ENCODE results near the gene ZCCHC2.

Gene ZCCHC2

DNA sequence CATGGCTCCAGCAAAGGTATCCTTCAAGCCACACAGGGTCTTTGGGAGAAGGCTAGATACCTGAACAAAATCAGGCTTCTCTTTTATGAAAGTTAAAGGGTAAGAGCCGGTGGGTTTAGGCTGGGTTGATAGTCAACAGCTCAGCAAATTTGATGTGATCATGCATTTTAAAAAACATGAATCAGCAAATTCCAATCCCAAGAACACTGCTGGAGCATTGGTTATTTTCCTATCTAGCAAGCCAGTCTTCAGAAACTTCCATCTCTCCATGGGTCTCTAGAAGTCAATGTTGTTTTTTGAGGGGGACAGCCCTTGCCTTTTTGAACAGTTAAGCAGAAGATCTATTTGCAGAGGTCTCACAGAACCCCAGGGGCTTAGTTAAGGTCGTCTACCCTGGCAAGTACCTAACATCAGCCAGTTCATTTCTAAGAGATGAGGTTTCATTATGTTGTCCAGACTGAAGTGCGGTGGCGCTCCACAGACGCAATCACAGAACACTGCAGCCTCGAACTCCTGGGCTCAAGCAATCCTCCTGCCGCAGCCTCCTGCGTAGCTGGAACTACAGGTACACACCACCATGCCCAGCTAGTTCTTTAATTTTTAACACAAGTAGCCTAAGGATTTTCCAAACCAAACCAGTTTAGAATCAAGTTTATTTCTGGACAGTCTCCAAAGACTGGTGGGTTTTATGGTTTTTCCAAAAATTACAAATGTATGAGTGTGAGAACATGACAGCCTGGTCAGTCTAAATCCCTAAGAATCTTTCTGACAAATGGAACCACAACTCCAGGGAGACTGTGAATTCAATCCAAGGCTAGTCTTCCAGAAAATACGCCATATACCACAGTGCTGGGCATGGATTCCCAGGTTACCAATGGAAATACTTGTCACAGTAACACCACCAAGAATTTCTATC is 4.1 kb upstream of the ZCCHC2 start:
- H3K4me3 ChIP-seq (ENCODE audit: low read depth, low read length), result no peak overlapping the region
- DNase-seq (ENCODE audit: low read depth, low spot score), result no peak
- TF ChIP-seq, protein P1, sequence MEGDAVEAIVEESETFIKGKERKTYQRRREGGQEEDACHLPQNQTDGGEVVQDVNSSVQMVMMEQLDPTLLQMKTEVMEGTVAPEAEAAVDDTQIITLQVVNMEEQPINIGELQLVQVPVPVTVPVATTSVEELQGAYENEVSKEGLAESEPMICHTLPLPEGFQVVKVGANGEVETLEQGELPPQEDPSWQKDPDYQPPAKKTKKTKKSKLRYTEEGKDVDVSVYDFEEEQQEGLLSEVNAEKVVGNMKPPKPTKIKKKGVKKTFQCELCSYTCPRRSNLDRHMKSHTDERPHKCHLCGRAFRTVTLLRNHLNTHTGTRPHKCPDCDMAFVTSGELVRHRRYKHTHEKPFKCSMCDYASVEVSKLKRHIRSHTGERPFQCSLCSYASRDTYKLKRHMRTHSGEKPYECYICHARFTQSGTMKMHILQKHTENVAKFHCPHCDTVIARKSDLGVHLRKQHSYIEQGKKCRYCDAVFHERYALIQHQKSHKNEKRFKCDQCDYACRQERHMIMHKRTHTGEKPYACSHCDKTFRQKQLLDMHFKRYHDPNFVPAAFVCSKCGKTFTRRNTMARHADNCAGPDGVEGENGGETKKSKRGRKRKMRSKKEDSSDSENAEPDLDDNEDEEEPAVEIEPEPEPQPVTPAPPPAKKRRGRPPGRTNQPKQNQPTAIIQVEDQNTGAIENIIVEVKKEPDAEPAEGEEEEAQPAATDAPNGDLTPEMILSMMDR (IDR thresholded peaks at IDR 0.05; ENCODE audit: insufficient read depth, low read length, missing control alignments), result no peak
- POLR2A ChIA-PET, result no interaction called here
- CTCF ChIA-PET, result interaction anchor here (1.1 kb wide), 1 partner anchor 97 kb away, joined by 3 read pairs; no protein-coding TSS in a partner anchor

DNA sequence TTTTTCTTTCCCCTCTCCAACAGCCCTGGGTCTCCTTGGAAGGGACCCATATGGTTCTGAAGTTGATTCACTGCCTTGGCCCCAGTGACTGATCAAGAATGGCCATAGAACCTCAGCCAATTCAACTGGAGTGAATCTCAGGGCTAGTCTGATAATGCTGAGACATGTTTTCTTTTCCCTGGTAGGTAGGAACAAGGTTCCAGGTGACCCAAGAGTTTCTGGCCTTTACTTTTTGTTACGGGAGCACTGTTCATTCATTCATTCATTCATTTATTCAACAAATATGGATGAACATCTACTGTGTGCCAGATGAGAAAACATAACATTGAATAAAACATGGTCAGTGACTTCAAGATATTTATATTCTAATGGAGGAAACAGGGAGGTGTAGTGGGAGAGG is 3.1 kb upstream of the ZCCHC2 start:
- H3K4me3 ChIP-seq (ENCODE audit: low read depth, low read length), result no peak overlapping the region
- no peak for DNase-seq (ENCODE audit: low read depth, low spot score)
- ChIA-PET CTCF (no interaction called here), POLR2A (no interaction called here)
- TF ChIP-seq, protein P1 (IDR thresholded peaks at IDR 0.05; ENCODE audit: insufficient read depth, low read length, missing control alignments), result no peak

DNA sequence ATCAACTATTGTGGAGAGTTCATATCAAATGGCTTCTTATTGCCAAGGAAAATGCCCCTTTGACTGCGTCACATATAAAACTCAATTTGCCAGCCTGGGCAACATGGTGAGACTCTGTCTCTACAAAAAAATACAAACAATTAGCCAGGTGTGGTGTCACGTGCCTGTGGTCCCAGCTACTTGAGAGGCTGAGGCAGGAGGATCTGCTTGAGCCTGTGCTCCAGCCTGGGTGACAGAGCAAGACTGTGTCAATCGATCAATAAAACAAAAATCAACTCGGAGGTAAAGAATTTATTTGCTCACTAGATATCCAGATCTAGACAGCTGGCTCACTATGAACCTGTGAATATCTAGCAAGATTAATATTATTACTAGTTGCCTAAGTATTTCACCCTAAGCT is 1.7 kb upstream of the ZCCHC2 start:
- no peak for DNase-seq (ENCODE audit: low read depth, low spot score)
- H3K4me3 ChIP-seq (ENCODE audit: low read depth, low read length), result no peak overlapping the region
- TF ChIP-seq, protein P1 (IDR thresholded peaks at IDR 0.05; ENCODE audit: insufficient read depth, low read length, missing control alignments), result no peak
- ChIA-PET CTCF (interaction anchor here (1.0 kb wide), 1 partner anchor 65 kb away, joined by 3 read pairs; no protein-coding TSS in a partner anchor), POLR2A (interaction anchor here (0.8 kb wide), 1 partner anchor 51 kb away, joined by 3 read pairs; no protein-coding TSS in a partner anchor)

DNA sequence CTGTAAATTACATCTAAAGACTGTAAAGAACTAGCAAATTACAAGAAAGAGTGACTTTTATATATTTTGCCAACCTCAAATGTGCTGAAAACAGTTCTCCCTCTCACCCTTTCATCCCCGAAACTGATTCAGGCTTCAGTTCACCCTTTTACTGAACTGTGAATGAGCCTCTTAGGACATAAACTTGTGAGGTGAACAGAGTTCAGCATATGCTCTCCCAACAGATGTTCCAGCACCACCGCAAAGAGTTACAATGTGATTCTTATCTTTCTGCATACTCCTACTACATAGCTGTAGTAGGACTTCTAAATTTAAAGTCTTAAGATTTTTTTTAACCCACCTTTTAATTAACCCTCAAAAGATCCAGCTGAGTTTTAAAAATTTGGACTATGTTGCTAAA is 1.2 kb upstream of the ZCCHC2 start:
- ChIA-PET CTCF (interaction anchor here (1.3 to 1.7 kb wide), 3 partner anchors 13 to 63 kb away, joined by 3 to 8 read pairs (median 3); no protein-coding TSS in a partner anchor), POLR2A (interaction anchor here (0.6 kb wide), 1 partner anchor 218 kb away, joined by 3 read pairs; no protein-coding TSS in a partner anchor)
- DNase-seq (ENCODE audit: low read depth, low spot score), result no peak
- TF ChIP-seq, protein P1 (IDR thresholded peaks at IDR 0.05; ENCODE audit: insufficient read depth, low read length, missing control alignments), result no peak
- H3K4me3 ChIP-seq (ENCODE audit: low read depth, low read length), result no peak overlapping the region; the same call in 1 of the 2 replicates

DNA sequence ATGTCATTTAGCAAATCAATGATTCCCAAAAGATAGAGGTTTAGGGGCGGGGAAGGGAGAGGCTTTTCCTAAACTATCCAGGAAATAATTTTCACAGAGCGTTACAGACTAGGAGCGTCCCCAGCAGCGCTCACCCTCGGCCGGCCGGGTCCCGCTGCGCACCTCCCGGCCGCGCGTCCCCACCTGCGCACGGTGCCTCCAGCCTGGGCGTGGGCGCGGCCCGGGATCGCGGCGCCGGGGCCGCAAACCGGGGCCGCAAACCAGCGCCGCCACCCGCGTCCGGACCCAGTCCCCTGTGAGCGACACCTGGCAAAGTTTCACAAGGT is 684 bp upstream of the ZCCHC2 start:
- CTCF ChIA-PET, result interaction anchor here (1.3 to 1.7 kb wide), 4 partner anchors 13 to 97 kb away, joined by 3 to 8 read pairs (median 4); no protein-coding TSS in a partner anchor
- DNase-seq (ENCODE audit: low read depth, low spot score), result no peak
- POLR2A ChIA-PET, result interaction anchor here (0.6 kb wide), 2 partner anchors 135 to 219 kb away, joined by 3 read pairs; no protein-coding TSS in a partner anchor
- H3K4me3 ChIP-seq (ENCODE audit: low read depth, low read length), result peak overlapping the region; percentile 78
- TF ChIP-seq, protein P1 (IDR thresholded peaks at IDR 0.05; ENCODE audit: insufficient read depth, low read length, missing control alignments), result no peak

DNA sequence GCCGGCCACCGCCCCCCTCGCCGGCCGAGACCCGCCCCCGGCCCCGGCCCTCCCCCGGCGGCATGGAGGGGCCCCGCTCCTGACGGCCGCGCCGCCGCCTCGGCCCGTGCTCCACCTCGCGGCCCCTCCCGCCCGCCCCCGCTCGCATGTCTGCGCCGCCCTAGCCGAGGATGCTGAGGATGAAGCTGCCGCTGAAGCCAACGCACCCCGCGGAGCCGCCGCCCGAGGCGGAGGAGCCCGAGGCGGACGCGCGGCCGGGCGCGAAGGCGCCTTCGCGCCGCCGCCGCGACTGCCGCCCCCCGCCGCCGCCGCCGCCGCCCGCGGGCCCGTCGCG is 397 bp downstream of the ZCCHC2 start:
- POLR2A ChIA-PET, result no interaction called here
- TF ChIP-seq, protein P1 (IDR thresholded peaks at IDR 0.05; ENCODE audit: insufficient read depth, low read length, missing control alignments), result no peak
- CTCF ChIA-PET, result interaction anchor here (1.5 to 1.7 kb wide), 2 partner anchors 61 to 98 kb away, joined by 4 to 8 read pairs; no protein-coding TSS in a partner anchor
- no peak for DNase-seq (ENCODE audit: low read depth, low spot score)
- H3K4me3 ChIP-seq (ENCODE audit: low read depth, low read length), result peak overlapping the region; percentile 78
